SH-SY5Y (cell line): ENCODE data around the gene CGNL1.

ENCODE experiments used
- GATA2 ChIP-seq: IDR thresholded peaks from 2 replicates; pipeline ENCODE4 v1.6.1; 2011; ENCODE audit warnings: mild to moderate bottlenecking, low read depth, low read length
- GATA3 ChIP-seq: IDR thresholded peaks from 2 replicates; pipeline ENCODE4 v1.6.1; 2011; ENCODE audit warnings: low read depth, mild to moderate bottlenecking, low read length, moderate library complexity

GRCh38 chr15:57596978-57597377 is 220.7 kb downstream of the CGNL1 start:
- TF ChIP-seq GATA3 (no peak), GATA2 (no peak)
